Measurements from ENCODE around the gene GCLM. TPM values are rescaled to one million over a fixed set of nuclear protein-coding genes. Genes with fewer than 3 reads are reported as not detected.

GCLM gene
- total and polyA plus RNA-seq, 2 donors (not counting 1 experiment from before 2014, with no cell fraction given), result 1.7 to 10.7 TPM

DNA sequence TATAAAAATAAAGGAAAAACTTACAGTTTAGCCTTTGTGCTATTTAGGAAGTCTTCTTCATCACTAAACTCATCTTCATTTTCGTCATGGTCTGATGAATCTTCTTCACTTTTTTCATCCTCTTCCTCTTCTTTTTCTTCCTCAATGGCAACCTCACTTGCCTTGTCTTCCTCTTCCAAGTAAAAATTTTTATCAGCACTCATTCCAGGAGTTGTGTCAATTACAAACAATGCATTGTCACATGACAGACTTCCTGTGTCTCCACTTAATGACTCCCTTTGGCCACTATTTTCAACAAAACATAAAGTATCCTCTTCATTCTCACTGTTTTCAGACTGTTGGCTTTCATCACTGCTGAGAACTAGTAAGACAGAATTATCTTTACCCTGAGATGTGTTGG is 33.0 kb downstream of the GCLM start:
- Histone ChIP-seq H3K27ac (ENCODE audit: low read length in 2 of 2) (peak overlapping the region in 1 of 2 donors; percentile 94), H3K4me1 (ENCODE audit: control insufficient read depth in 2 of 2, insufficient read depth in 2 of 2, low read length in 2 of 2) (peaks cover 26 to 30% of the 10 kb centered on the region in 2 donors), H4K20me1 (ENCODE audit: control insufficient read depth, insufficient read depth, low read length, poor library complexity, severe bottlenecking) (peaks cover 9% of the 10 kb centered on the region), H3K79me2 (ENCODE audit: control insufficient read depth, insufficient read depth, low read length) (peaks cover 57% of the 10 kb centered on the region), H3K9ac (ENCODE audit: low read length) (no peak overlapping the region), H3K9me3 (ENCODE audit: control extremely low read depth in 1 of 3, control insufficient read depth in 2 of 3, insufficient read depth in 1 of 3, low read length in 2 of 3) (no peaks in the 10 kb centered on the region), H3K36me3 (replicated peaks in 1 of 2; ENCODE audit: control extremely low read depth in 1 of 2, control insufficient read depth in 1 of 2, extremely low read depth in 1 of 2, insufficient read depth in 2 of 2, low read length in 1 of 2) (peaks cover 15 to 59% of the 10 kb centered on the region in 2 experiments), H3K27me3 (replicated peaks in 1 of 4; ENCODE audit: control extremely low read depth in 1 of 4, control insufficient read depth in 3 of 4, insufficient read depth in 4 of 4, low read length in 3 of 4) (no peaks in the 10 kb centered on the region), H3K4me2 (replicated peaks; ENCODE audit: low read depth, low read length, poor library complexity, severe bottlenecking) (peak overlapping the region; percentile 35), H2AFZ (ENCODE audit: insufficient read depth, low read depth, low read length, poor library complexity, severe bottlenecking) (no peak overlapping the region), H3K4me3 (ENCODE audit: control extremely low read depth in 1 of 5, extremely low read depth in 1 of 5, insufficient read depth in 1 of 5, low read depth in 2 of 5, low read length in 4 of 5) (no peak overlapping the region)
- DNase-seq (no peak), ATAC-seq (ENCODE audit: low read depth) (no peak)
- Mint-ChIP-seq H3K4me3 (peak overlapping the region; percentile 98), H3K27me3 (no peaks in the 10 kb centered on the region), H3K27ac (peak overlapping the region; percentile 51), H3K9me3 (ENCODE audit: insufficient read depth) (no peaks in the 10 kb centered on the region), H3K4me1 (peaks cover 41% of the 10 kb centered on the region)
- POLR2A ChIA-PET, result no interaction called here
- TF ChIP-seq EZH2 (IDR thresholded peaks at IDR 0.05; ENCODE audit: borderline replicate concordance, insufficient read depth, low read depth, low read length, poor library complexity, severe bottlenecking), result no peak
- TF ChIP-seq, protein P1, sequence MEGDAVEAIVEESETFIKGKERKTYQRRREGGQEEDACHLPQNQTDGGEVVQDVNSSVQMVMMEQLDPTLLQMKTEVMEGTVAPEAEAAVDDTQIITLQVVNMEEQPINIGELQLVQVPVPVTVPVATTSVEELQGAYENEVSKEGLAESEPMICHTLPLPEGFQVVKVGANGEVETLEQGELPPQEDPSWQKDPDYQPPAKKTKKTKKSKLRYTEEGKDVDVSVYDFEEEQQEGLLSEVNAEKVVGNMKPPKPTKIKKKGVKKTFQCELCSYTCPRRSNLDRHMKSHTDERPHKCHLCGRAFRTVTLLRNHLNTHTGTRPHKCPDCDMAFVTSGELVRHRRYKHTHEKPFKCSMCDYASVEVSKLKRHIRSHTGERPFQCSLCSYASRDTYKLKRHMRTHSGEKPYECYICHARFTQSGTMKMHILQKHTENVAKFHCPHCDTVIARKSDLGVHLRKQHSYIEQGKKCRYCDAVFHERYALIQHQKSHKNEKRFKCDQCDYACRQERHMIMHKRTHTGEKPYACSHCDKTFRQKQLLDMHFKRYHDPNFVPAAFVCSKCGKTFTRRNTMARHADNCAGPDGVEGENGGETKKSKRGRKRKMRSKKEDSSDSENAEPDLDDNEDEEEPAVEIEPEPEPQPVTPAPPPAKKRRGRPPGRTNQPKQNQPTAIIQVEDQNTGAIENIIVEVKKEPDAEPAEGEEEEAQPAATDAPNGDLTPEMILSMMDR (IDR thresholded peaks at IDR 0.05), result no peak
- CTCF ChIA-PET, result no interaction called here
- WGBS (ENCODE audit: insufficient coverage), result 44% methylated on average over 1 of the region's 1 CpG
- intact Hi-C loops (cut with micrococcal nuclease), result loop anchor here (10.0 kb wide), 2 partner anchors 441 to 691 kb away; partner anchors contain the start of genes CCDC18 and TMED5

DNA sequence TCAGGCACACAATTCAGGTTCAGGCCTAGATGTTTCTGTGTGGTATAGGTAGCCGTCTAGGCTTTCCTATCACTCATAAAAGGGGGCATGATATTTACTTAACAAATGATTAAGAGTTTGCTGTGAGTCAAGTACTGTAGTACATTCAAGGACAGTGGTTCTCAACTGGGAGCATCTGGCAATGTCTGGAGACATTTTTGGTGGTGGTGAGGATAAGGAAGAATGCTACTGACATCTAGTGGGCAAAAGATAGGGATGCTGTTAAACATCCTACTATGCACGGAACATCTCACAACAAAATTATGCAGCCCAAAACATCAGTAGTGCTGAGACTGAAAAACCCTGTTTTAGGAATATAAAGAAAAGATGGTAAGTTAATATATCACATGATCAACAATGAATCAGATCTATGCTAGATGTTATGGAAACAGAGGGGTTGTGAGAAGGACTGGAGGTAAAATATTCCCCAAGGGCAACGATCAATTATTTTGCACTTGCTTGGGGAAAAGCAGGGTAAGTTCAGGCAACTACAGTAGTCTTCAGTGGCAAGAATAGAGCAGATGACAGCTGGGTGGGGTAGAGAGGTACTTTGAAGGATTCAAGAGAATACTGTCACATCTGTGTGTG is 35.1 kb downstream of the GCLM start:
- no peak overlapping the region for H3K27ac ChIP-seq (ENCODE audit: low read length in 2 of 2)
- intact Hi-C loops (cut with micrococcal nuclease), result loop anchor here (1.0 to 10.0 kb wide), 4 partner anchors 60 to 689 kb away; partner anchors contain the start of genes CCDC18 and TMED5
- POLR2A ChIA-PET, result no interaction called here
- H4K20me1 ChIP-seq (ENCODE audit: control insufficient read depth, insufficient read depth, low read length, poor library complexity, severe bottlenecking), result peaks cover 9% of the 10 kb centered on the region
- peaks cover 21 to 24% of the 10 kb centered on the region in 2 donors for H3K4me1 ChIP-seq (ENCODE audit: control insufficient read depth in 2 of 2, insufficient read depth in 2 of 2, low read length in 2 of 2)
- H3K4me3 Mint-ChIP-seq, result no peak overlapping the region
- DNase-seq (peak; percentile 46), ATAC-seq (ENCODE audit: low read depth) (peak; percentile 32)
- no peak for TF ChIP-seq EZH2 (IDR thresholded peaks at IDR 0.05; ENCODE audit: borderline replicate concordance, insufficient read depth, low read depth, low read length, poor library complexity, severe bottlenecking)
- TF ChIP-seq, protein P1 (IDR thresholded peaks at IDR 0.05), result peak; percentile 72
- H3K27me3 Mint-ChIP-seq, result no peaks in the 10 kb centered on the region
- H3K4me3 ChIP-seq (ENCODE audit: control extremely low read depth in 1 of 5, extremely low read depth in 1 of 5, insufficient read depth in 1 of 5, low read depth in 2 of 5, low read length in 4 of 5), result no peak overlapping the region
- peaks cover 35% of the 10 kb centered on the region for H3K4me1 Mint-ChIP-seq
- CTCF ChIA-PET, result interaction anchor here (0.6 to 1.9 kb wide), 4 partner anchors 28 to 244 kb away, joined by 4 to 15 read pairs (median 5); no protein-coding TSS in a partner anchor
- no peaks in the 10 kb centered on the region for H3K9me3 ChIP-seq (ENCODE audit: control extremely low read depth in 1 of 3, control insufficient read depth in 2 of 3, insufficient read depth in 1 of 3, low read length in 2 of 3)
- H3K27ac Mint-ChIP-seq, result no peak overlapping the region
- H3K4me2 ChIP-seq (replicated peaks; ENCODE audit: low read depth, low read length, poor library complexity, severe bottlenecking), result no peak overlapping the region
- H3K27me3 ChIP-seq (replicated peaks in 1 of 4; ENCODE audit: control extremely low read depth in 1 of 4, control insufficient read depth in 3 of 4, insufficient read depth in 4 of 4, low read length in 3 of 4), result no peaks in the 10 kb centered on the region
- H3K79me2 ChIP-seq (ENCODE audit: control insufficient read depth, insufficient read depth, low read length), result peaks cover 47% of the 10 kb centered on the region
- no peak overlapping the region for H2AFZ ChIP-seq (ENCODE audit: insufficient read depth, low read depth, low read length, poor library complexity, severe bottlenecking)
- H3K9me3 Mint-ChIP-seq (ENCODE audit: insufficient read depth), result no peaks in the 10 kb centered on the region
- peaks cover 17 to 78% of the 10 kb centered on the region in 2 experiments for H3K36me3 ChIP-seq (replicated peaks in 1 of 2; ENCODE audit: control extremely low read depth in 1 of 2, control insufficient read depth in 1 of 2, extremely low read depth in 1 of 2, insufficient read depth in 2 of 2, low read length in 1 of 2)
- H3K9ac ChIP-seq (ENCODE audit: low read length), result no peak overlapping the region
- 100% methylated on average over 1 of the region's 3 CpGs for WGBS (ENCODE audit: insufficient coverage)
